GM12878 (cell line): ENCODE measurements around the gene GNPNAT1. TPM values are rescaled to one million over a fixed set of nuclear protein-coding genes. Genes with fewer than 3 reads are reported as not detected.

ENCODE experiments used
- ATAC-seq: fragments of 200-7000 bp; cut with Tn5 transposase; 3 replicates; pipeline ENCODE4 v1.9.1; 2020; ENCODE audit warnings: mild to moderate bottlenecking, moderate library complexity
- BruUV-seq: library from RNA; stranded (reverse); fragments of 400-500 nt; replicated peaks from 2 replicates; lab custom pipeline; 2021; lab: Mats Ljungman, UMichigan
- CTCF ChIA-PET: fragments of 300-600 bp; sonication (Branson Sonifier 250); formaldehyde crosslinking; extraction: SDS; loops from one replicate; lab custom pipeline; 2021; ENCODE audit warnings: inconsistent platforms; lab: Yijun Ruan, JAX
- POLR2A ChIA-PET: fragments of 350-600 bp; formaldehyde crosslinking; extraction: SDS; loops from one replicate; lab custom pipeline; 2021; ENCODE audit warnings: inconsistent platforms; lab: Charles Lee
- RAD21 ChIA-PET: fragments of 300-600 bp; sonication (Branson Sonifier 250); formaldehyde crosslinking; loops from one replicate; lab custom pipeline; 2023; ENCODE audit warnings: antibody characterized with exemption; ENCODE audit not compliant: unreplicated experiment; lab: Charles Lee
- SMC1A ChIA-PET: fragments of 300-600 bp; sonication (Branson Sonifier 250); formaldehyde crosslinking; loops from one replicate; lab custom pipeline; 2023; ENCODE audit not compliant: unreplicated experiment, uncharacterized antibody; lab: Charles Lee
- DNase-seq: peaks from one replicate; pipeline ENCODE4 v3.0.0-alpha.2; 2011; ENCODE audit warnings: low read depth, low spot score
- FAIRE-seq: peaks from 3 replicates; lab custom pipeline; 2011; peaks lifted over from hg19 to GRCh38; lab: Jason Lieb, UNC
- H2AFZ ChIP-seq: 2 replicates; pipeline ENCODE4 v1.6.0; 2011; ENCODE audit warnings: low read depth, low read length, control low read depth; ENCODE audit not compliant: control insufficient read depth
- H3K27ac ChIP-seq: 2 replicates; pipeline ENCODE4 v1.5.1; 2011; ENCODE audit warnings: control low read depth; ENCODE audit not compliant: control insufficient read depth, insufficient read depth
- H3K27me3 ChIP-seq, 2 experiments: replicated peaks in 1 of 2; 2 replicates each; pipeline versions ENCODE4 v1.6.0 to v1.6.1; 2011; ENCODE audit warnings: low read length in 1 of 2; ENCODE audit not compliant: control insufficient read depth in 2 of 2, insufficient read depth in 2 of 2
- H3K36me3 ChIP-seq, 2 experiments: 2 replicates each; pipeline ENCODE4 v1.5.1; 2011; ENCODE audit warnings: low read length in 1 of 2; ENCODE audit not compliant: control insufficient read depth in 2 of 2, insufficient read depth in 2 of 2
- H3K4me1 ChIP-seq: 2 replicates; pipeline ENCODE4 v1.6.1; 2011; ENCODE audit warnings: mild to moderate bottlenecking, low read length, moderate library complexity, mixed read lengths; ENCODE audit not compliant: control insufficient read depth, insufficient read depth
- H3K4me2 ChIP-seq: 2 replicates; pipeline ENCODE4 v1.6.0; 2011; ENCODE audit warnings: control low read depth; ENCODE audit not compliant: control insufficient read depth, insufficient read depth
- H3K4me3 ChIP-seq: fragments of 200-600 bp; sonication (generic); 2 replicates; pipeline ENCODE4 v1.5.1; 2016
- H3K79me2 ChIP-seq: 2 replicates; pipeline ENCODE4 v1.6.0; 2011; ENCODE audit warnings: low read length; ENCODE audit not compliant: control insufficient read depth, insufficient read depth
- H3K9ac ChIP-seq: 2 replicates; pipeline ENCODE4 v1.8.0; 2011; ENCODE audit warnings: low read length, control low read depth, mixed read lengths; ENCODE audit not compliant: control insufficient read depth, insufficient read depth
- H3K9me3 ChIP-seq: replicated peaks from 3 replicates; pipeline ENCODE4 v1.5.1; 2011; ENCODE audit warnings: mild to moderate bottlenecking, low read length; ENCODE audit not compliant: control insufficient read depth, insufficient read depth
- H4K20me1 ChIP-seq: 2 replicates; pipeline ENCODE4 v1.6.0; 2011; ENCODE audit not compliant: control insufficient read depth, insufficient read depth
- KLF5 ChIP-seq: fragments of 450-650 bp; IDR thresholded peaks from 2 replicates; pipeline ENCODE4 v1.6.1; 2014; ENCODE audit warnings: mild to moderate bottlenecking; ENCODE audit not compliant: partially characterized antibody
- MTA2 ChIP-seq: fragments of 450-650 bp; IDR thresholded peaks from 2 replicates; pipeline ENCODE4 v1.6.1; 2016; ENCODE audit warnings: low read depth, mild to moderate bottlenecking, moderate library complexity
- NFIC ChIP-seq: IDR thresholded peaks from 2 replicates; pipeline ENCODE4 v1.6.1; 2012; ENCODE audit warnings: low read depth, mild to moderate bottlenecking, inconsistent platforms, low read length, moderate library complexity
- NR2C2 ChIP-seq: IDR thresholded peaks from 2 replicates; pipeline ENCODE4 v1.6.1; 2011; ENCODE audit warnings: borderline replicate concordance, low read depth; ENCODE audit not compliant: control insufficient read depth, insufficient read length
- SIX5 ChIP-seq: IDR thresholded peaks from 2 replicates; pipeline ENCODE4 v1.6.1; 2011; ENCODE audit warnings: mild to moderate bottlenecking, low read depth, low read length, moderate library complexity; ENCODE audit not compliant: severe bottlenecking
- ZNF274 ChIP-seq: IDR thresholded peaks from one replicate; pipeline ENCODE4 v1.8.0; 2011; ENCODE audit not compliant: insufficient read length, insufficient read depth
- WGBS: methylation state at CpG from one replicate; pipeline ENCODE4 v1.1.6; 2016; ENCODE audit warnings: low lambda C conversion rate; ENCODE audit not compliant: insufficient replicate concordance, insufficient coverage; ENCODE audit errors: missing lambda C conversion rate; 5-methylcytosine and 5-hydroxymethylcytosine counted together
- in situ Hi-C: fragments of 300-500 bp; cut with MboI; formaldehyde crosslinking; loops from 9 replicates; pipeline ENCODE4 v1.14.3; 2018; ENCODE audit warnings: mixed read lengths
- intact Hi-C: fragments of 100-400 bp; cut with micrococcal nuclease; formaldehyde crosslinking; loops from one replicate; pipeline ENCODE4 v1.14.2; 2022; ENCODE audit not compliant: unreplicated experiment
- polyA plus RNA-seq, 11 experiments: library from polyadenylated mRNA; depleted of rRNA in 4 of 11; unstranded in 6 of 11; stranded (reverse) in 5 of 11; fragments of >200 nt; fragmentation: Nextera tagmentation in 4 of 11; fragmentation: Illumina TruSeq in 1 of 11; extraction: Ambion mirVana in 4 of 11; extraction: Trizol in 1 of 11; gene quantifications; 1 replicate in 1 of 11; 2 replicates in 10 of 11; pipeline versions ENCODE4 v1.2.1 to v1.2.3, GENCODE V29; 2011 to 2016; ENCODE audit warnings: inconsistent platforms in 2 of 11, missing spikeins in 2 of 11, low read depth in 1 of 11
- total RNA-seq, 4 experiments: library from RNA; depleted of rRNA in 3 of 4; stranded (reverse); fragments of >200 nt in 3 of 4; fragmentation: Illumina TruSeq in 1 of 4; extraction: Trizol in 1 of 4; gene quantifications; 2 replicates each; pipeline versions ENCODE4 v1.2.1 to v1.2.3, GENCODE V29; 2013 to 2021
- TF ChIP-seq, protein P1 (sequence below): fragments of 450-650 bp; IDR thresholded peaks from 2 replicates; pipeline ENCODE4 v1.6.1; 2017; ENCODE audit warnings: borderline replicate concordance
- TF ChIP-seq, protein P2 (sequence below): IDR thresholded peaks from 2 replicates; pipeline ENCODE4 v1.6.1; 2012; ENCODE audit warnings: low read depth, low read length, improper control_type of control experiment

Gene GNPNAT1
- total and polyA plus RNA-seq, 10 of the 15 experiments (the other 5 are each of a cell fraction or from before 2014, with no cell fraction given), result 18.9 to 52.6 (median 28.2) TPM

DNA sequence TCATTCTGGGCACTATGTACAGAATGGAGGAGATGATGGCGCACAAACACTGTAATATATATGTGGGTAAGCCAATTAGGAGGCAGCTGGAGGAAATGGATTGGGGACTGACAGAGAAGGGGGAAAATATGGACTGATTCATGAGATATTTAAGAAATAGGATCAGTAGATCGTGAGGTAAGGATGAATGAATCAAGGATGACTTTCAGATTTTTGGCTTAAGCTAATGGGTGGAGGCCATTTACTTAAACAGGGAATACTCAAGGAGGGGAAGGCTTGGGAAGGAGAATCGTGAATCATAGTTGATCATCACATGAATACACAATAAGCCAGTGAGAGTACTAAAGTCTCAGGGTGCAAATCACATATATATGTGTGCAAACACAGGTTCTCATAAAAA, 11.2 kb upstream of the GNPNAT1 start:
- Histone ChIP-seq H2AFZ (no peak overlapping the region), H3K27me3 (no peaks in the 10 kb centered on the region), H3K9ac (no peak overlapping the region), H3K4me2 (no peak overlapping the region), H3K36me3 (no peaks in the 10 kb centered on the region), H3K79me2 (no peaks in the 10 kb centered on the region), H3K4me1 (no peaks in the 10 kb centered on the region), H4K20me1 (no peaks in the 10 kb centered on the region), H3K27ac (no peak overlapping the region), H3K4me3 (no peak overlapping the region), H3K9me3 (0 out of 3 replicates have a peak, but pooled peaks cover 2% of the 10 kb centered on the region)
- no TSS peak for BruUV-seq
- WGBS, result 33% methylated on average over 3 of the region's 3 CpGs
- no peak for TF ChIP-seq SIX5
- no peak for TF ChIP-seq ZNF274
- TF ChIP-seq, protein P1, sequence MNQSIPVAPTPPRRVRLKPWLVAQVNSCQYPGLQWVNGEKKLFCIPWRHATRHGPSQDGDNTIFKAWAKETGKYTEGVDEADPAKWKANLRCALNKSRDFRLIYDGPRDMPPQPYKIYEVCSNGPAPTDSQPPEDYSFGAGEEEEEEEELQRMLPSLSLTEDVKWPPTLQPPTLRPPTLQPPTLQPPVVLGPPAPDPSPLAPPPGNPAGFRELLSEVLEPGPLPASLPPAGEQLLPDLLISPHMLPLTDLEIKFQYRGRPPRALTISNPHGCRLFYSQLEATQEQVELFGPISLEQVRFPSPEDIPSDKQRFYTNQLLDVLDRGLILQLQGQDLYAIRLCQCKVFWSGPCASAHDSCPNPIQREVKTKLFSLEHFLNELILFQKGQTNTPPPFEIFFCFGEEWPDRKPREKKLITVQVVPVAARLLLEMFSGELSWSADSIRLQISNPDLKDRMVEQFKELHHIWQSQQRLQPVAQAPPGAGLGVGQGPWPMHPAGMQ, result no peak
- TF ChIP-seq KLF5, result no peak
- TF ChIP-seq NR2C2, result no peak
- TF ChIP-seq NFIC, result no peak
- TF ChIP-seq MTA2, result no peak
- TF ChIP-seq, protein P2, sequence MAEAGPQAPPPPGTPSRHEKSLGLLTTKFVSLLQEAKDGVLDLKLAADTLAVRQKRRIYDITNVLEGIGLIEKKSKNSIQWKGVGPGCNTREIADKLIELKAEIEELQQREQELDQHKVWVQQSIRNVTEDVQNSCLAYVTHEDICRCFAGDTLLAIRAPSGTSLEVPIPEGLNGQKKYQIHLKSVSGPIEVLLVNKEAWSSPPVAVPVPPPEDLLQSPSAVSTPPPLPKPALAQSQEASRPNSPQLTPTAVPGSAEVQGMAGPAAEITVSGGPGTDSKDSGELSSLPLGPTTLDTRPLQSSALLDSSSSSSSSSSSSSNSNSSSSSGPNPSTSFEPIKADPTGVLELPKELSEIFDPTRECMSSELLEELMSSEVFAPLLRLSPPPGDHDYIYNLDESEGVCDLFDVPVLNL, result no peak
- ChIA-PET RAD21 (no interaction called here), CTCF (interaction anchor here (1.0 to 1.6 kb wide), 2 partner anchors 12 to 502 kb away, joined by 3 to 5 read pairs; no protein-coding TSS in a partner anchor), POLR2A (no interaction called here), SMC1A (no interaction called here)
- FAIRE-seq (no peak), ATAC-seq (no peak), DNase-seq (no peak)
- intact Hi-C loops (no loop called here), in situ Hi-C loops (no loop called here)
